GM21423 (cell line): Measurements from ENCODE around the gene HES6.

Experiments used
- ATAC-seq: cut with Tn5 transposase; IDR thresholded peaks from one replicate; pipeline ENCODE4 v1.9.1; 2021; ENCODE audit warnings: mild to moderate bottlenecking, moderate library complexity; ENCODE audit not compliant: unreplicated experiment

HES6 gene, protein sequence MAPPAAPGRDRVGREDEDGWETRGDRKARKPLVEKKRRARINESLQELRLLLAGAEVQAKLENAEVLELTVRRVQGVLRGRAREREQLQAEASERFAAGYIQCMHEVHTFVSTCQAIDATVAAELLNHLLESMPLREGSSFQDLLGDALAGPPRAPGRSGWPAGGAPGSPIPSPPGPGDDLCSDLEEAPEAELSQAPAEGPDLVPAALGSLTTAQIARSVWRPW

DNA sequence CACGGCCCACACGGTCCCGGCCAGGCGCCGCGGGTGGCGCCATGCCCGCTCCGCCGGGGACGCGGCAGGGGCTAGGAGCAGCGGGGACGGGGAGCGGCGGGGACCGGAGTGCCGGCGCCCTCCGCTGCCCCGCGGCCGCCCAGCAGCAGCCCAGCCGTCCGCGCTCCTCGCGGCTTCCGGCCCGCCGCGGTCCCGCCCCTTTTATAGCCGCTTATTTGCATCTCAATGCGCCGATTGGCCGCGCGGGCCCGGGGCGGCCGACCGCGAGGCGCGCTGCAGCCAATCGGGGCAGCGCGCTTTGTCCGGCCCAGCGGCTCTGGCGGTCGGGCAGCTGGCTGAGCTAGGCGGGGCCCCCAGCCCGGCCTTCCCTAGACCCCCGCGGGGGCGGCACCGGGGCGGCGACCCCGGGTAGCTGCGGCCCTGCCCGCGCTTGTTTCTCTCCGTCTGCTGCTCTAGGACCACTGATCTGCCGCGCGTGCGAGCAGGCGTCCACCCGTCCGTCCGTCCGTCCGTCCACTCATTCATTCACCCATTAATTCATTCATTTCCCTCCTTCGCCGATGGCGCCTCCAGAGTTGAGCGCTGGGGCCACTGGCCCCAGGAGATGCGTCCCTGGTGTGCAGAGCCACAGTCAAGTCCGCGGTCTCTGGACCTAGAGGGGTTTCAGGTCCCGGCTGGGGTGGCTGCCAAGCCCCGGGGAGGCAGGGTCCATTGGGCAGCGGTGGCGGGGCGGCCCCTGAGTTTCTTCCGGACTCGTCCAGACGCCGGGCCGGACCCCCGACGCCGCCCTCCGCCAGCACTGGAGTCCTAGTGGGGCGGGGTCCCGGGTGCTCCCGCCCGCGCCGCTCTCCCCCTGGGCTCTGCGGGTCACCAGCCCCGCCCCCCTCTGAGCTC lies at the start of gene HES6:
TSS of gene HES6 (minus strand) at position 176 of the 894 bp plus-strand sequence. CDS start at position 43, 133 bp downstream.
- ATAC-seq = peak; percentile 88

DNA sequence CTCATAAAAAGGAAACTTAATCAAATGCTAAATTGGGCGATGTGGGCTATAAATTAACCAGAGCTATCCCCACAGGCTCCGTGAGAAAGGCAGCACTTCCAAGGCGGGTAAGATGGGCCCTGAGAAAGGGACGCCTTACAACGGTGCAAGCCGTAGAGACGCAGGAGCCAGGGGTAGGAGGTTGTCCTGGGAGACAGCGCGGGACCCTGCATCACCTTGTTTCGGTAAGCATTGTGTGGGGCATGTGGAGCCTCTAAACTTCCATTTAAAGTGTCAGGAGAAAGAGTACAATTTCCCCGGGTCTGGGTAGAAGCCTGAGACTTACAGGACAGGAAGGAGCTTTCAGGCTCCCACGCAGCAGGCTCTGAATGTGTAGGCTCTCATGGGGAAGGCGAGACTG lies 49.7 kb upstream of the HES6 start:
- ATAC-seq = no peak

DNA sequence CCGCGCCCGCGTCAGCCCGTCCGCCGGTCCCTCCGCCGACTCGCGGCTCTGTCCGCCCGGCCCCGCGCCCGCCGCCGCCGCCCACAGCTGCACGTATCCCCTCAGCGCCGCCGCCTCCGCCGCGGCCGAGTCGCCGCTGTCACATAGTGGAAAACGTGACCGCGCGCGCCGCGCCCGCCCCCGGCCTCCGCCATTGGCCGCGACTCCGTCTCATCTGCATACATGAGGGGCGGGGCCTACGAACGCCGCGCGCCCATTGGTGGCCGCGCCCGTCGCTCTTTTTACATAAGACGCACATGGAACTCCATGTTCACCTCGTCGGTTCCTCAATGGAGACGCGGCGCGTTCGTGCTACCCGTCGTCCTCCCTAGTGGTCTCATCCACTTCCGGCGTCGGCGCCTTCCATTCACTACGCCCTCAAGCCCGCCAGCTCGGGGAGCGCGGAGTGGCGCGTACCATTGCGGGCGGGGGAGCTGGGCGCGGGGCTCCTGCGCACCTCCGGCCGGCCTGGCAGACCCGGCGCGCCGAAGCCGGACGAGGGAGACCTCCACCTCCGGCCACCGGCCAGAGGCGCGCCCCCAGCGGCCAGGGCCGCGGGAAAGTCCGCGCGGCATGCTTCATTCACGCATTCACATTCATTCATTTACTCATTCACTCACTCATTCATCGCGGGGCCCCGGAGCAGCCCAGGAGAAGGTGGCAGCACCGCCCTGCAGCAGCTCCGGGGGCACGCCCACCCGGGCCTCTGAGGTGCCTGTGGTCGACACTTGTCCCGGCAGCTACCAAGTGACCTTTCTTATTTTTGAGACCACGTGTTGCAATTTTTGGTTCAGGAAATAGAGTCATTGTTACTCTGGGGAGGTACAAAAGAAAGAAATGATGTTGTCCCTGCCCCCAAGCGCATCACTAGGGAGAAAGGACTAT lies 49.1 kb upstream of the HES6 start:
- ATAC-seq = peak; percentile 90

DNA sequence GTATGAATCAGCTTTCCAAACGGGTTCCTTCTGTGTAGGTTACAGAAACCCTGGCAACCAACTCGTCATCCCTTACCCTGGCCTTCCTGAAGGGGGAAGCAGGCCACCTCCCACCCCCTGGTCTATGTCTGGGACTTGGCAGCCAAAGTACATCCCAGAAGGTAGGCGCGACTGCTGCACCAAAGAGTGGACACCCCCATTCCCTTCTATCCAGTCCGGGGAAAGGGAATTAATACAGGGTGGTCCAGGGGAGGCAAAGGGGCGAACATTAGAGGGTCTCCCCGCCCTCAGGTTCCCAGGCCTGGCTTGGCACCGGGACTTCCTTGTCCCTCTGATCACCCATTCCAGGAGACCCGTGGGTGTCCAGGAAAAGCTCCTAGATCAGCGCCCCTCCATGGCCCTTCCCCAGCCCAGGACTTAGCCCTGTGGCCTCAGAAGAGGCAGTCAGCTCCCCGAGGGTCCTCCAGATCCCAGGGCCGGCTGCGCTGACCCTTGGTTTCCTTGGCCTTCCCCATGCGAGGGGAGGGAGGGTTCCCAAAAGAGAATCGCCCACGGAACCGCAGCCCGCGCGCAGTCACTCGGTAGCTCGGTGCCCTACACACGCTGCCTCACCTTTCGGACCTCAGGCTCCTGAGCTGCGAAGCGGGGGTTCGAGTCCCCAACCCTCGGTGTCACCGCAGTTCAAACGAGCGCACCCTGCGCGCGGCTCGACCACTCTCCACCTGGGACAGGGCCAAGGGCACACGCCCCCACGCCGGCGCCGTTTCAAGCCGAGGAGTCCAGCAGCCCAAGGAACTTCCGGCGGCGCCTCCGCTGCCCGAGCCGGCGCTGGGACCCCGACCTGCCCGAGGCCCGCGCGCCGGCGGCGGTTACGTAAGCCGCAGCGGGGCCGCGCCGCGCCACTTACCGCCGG lies 48.2 kb upstream of the HES6 start, which contains the start of gene PER2:
TSS of gene PER2 (minus strand) at position 874 of the 913 bp plus-strand sequence. CDS start 10,674 bp downstream, outside the sequence.
- peak; percentile 36 for ATAC-seq

DNA sequence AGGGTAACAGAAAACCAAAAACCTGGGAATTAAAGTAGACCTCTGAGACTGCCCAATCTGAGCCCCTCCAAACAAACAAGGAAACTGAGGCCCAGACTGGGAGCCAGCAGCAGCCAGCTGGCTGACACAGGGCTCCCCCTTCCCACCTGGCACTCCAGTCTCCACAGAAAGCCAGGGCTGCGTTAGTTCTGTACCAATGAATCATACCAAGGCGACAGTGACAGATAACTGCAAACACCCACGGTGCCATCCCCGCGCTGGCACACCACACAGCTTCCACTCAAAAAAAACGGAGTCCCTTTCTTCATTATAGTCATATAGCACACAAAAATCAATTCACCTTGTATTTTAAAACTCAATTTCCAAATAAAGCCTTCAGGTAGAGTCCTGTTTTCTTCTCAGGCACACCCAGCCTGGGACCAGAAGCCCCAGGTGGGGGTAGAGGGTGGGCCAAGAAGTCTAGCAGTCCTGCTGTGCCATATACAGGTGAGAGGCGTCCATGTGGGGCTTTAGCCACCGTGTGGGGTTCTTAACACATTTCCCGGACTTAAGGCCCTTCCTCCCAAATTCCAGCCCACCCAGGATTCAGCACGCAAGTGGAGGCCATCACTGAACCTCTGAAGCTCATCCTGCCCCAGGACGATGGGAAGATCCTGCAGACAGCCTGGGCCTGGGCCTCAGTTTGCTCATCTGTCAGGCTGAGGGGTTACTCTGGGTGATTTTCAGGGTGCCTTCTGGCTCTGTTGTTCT lies 47.3 kb upstream of the HES6 start:
- no peak for ATAC-seq

DNA sequence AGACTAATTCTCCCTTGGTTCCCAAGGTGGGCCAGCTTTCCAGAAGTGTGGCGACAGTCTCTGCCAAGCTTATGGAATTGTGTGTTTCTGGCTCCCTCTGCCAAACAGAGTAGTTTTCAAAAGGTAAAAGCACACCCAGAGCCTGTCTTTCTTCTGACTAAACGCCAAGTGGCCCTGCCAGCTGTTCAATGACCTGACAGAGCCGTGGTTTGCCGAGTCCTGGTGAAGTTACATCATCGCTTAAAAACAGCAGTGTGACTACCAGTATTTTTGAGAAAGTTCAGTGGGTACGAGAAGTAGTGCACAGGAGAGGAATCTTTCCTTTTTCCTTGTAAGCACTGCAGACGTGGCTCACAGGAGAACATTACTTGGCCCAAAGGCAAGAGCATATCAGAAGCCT lies 46.7 kb upstream of the HES6 start:
- no peak for ATAC-seq

DNA sequence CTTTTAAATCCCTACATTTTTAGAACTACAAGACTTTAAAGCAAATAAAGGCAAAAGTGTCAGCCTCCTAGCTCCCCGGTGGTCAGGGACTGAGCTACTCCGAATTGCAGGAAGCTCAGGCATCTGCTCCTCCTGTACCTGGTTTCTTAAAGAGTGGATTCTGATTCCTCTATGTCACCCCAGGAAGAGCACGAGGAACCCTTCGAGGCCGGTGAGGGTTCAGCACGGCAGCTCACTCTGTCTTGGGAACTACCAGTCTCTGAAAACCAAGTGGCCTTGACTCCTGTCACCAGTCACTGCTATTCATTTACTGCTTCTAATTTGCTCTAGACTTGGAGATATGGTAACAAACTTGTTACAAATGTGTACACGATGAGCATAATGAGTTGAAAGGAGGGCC lies 46.3 kb upstream of the HES6 start:
- no peak for ATAC-seq

DNA sequence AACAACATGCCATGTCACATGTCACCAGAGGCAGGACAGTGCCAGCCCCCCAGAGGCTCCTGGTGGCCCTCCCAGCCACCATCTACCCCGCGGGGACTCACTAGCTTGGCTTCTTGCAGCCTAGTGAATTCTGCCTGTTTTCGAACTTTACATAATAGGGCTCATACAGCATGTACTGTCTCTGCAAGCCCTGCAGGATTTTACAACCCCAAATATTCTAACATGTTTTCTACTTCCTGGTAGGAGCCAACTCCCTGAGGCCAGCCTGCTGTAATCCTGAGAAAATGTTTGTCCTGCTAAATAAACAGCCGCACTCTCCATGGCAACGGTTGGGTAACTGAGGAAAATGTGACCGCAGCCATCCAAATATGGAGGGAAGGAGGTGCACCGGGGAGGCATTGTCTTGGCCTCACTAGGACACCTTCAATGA lies 45.8 kb upstream of the HES6 start:
- no peak for ATAC-seq

DNA sequence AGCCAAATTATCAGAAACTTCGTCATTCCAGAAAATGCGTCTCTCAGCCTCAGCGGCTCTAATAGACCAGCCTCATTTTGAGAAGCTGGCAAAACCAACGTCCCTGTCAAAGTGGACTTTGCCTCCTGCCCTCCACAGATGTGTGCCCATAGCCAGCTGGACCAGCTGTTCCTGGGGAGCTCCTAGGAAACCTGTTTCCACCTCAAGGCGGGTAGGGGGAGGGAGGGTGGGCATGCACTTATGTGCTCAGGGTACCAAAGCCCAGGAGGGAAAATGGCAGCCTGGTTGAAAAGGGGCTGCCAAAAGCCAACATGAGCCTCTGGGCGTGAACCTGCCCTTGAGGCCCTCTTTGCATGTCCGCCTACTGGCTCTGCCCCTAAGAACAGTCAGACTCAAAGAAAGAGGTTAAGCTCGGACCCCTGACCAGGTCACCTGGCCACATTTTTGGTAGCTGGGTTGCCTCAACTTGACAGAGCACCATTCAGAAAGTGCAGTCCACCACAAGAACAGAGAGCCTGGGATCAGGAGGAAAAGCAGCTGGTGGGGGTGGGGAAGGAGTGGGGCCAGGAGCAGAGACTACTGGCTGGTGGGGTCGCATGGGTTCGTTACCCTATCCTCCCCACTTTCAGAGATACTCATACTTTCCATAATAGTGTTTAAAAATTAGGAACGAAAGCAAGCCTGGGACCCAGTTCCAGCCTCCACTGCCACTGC lies 45.1 kb upstream of the HES6 start:
- ATAC-seq = no peak

DNA sequence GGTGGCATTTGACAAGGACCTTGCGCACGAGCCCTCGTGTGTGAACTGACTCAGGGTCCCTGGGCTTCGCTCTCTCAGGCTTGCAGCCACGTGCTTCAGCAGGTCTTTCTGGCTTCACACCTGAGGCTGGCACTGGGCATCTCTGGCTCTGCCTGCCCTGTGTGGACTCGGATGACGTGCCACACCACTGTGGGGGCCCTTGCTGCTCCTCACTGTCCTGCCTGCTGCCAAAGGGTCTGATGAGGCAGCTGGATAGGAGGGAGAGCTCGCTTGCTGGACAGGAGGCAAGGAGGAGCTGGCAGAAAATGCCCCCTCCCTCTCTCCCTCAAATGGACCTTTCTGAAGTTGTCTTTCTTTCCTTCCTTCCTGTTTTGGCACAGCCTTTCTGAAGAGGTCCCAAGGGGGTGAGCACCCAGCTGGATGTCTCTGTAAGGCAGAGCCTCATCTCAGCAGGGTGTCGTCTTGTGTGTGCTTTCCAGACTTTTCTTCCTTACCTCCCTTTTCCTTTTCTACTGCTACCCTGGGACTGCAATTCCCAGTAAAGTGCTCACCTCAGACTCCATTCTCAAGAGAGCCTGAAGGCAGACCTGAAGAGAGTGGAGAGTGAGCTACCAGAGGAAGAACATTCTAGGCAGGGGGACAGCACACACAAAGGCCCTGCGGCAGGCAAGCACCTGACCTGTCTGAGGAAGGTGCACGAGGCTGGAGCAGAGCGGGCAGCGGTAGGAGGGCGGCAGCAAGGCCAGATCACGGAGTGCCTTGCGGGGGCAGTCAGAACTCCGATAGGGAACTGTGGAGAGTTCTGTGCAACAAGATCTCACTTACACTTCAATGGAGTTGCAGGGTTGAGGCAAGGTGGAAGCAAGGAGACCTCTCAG lies 43.3 kb upstream of the HES6 start:
- no peak for ATAC-seq

DNA sequence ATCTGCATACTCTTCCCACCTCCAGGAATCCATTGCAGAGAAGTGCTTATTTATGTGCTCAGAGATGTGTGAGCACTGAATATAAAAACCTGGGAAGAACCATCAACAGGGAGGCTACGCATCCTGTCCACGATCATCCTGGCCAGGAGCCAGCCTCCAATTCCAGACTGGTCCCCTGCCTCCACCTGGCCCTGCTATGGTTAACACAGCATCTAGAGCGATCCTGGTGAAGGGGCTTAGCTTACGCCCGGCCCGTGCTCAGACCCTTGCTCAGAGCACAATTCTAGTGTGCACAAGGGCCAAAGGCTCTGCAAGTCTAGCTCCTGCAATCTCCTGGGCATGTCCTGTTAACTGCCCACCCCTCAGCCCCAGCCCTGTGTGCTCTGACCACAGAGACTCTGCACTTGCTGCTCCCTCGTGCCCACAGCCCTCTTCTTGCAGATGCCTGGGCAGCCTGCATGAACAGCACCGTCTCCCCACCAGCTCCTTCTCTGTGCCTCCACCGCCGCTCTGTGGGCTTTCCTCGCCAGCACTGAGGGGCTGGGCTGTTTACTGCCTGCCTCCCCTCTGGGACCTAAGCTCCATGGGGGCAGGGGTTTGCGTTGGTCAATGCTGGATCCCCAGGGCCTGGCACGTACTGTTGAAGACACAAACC lies 42.1 kb upstream of the HES6 start:
- no peak for ATAC-seq

DNA sequence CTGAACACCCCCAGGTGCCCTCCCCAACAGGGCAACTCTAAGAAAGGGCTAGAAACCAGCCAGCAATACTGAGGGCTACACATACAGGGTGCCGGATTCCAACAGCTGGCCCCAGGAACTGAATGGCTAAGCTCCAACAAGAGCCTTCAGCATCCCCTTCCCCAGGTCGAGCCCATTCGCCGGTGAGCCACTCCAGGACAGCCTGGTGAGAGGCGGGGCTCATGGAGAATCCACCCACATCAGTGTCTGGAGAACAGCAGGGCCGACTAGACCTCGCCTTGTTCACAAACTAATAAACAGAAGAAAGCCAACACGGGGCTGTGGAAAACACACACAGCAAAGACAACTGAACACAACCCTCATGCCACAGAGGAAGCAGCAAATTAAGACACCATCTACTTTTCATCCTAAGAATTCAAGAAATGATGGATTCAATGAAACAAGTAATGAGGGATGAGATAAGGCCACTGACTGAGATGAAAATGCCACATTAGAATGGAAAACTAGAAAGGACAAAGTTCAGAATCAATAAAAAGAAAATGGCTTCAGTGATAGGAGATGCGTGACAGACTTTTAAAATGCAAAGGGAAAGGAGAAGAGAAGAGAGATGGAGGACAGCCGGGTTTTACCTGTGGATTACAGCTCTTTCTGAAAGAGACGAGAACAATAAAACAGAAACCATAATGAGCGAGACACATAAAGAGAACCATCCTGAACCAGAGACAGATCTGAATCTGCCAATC lies 40.4 kb upstream of the HES6 start:
- ATAC-seq = no peak

DNA sequence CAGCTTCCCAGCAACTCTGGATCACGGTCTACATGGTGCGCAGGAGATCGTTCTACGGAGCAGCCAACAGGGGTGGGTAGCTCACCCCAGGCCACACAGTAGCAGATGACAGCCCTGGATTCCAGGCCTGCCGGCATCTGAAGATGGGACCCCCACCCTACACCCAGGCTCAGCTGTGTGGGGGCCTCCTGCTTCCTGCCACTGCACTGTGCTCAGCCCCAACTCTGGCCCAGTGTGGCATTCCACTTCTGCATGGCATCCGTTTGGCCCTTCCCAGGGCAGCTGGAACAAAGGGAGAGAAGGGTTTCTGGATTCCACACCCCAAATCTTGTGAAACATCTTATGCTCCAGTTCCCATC lies 39.5 kb upstream of the HES6 start:
- ATAC-seq = no peak

DNA sequence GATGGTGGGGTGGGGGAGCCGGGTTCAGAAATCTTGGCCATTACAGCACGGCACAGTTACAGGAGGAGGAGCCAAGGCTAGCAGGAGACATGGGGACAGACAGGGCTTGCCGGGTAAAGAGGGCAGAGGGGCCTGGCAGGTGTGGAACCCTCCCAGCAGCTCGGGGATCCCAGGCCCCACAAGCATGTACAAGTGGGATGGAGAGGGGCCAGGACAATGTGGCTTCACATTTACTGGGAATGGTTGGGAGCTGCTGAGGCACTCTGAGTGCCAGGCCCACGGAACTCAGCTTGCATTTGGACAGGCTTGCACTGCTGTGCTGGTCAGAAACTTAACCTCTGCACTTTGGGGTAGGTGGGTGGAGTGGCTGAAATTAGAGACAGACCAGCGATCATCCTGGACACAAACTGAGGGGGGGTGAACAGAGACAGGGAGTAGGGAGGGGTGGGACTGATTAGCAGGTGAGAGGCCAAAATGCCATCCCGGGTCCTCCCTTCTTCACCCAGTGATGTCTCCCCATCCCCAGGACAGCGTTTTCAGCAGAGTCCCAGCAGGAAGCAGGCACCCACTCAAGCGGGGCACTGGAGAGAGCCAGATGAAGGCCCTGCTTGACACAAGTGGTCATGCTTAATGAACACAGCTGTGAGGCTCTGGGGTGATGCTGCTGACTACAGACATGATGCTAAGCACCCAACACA lies 38.9 kb upstream of the HES6 start:
- no peak for ATAC-seq

DNA sequence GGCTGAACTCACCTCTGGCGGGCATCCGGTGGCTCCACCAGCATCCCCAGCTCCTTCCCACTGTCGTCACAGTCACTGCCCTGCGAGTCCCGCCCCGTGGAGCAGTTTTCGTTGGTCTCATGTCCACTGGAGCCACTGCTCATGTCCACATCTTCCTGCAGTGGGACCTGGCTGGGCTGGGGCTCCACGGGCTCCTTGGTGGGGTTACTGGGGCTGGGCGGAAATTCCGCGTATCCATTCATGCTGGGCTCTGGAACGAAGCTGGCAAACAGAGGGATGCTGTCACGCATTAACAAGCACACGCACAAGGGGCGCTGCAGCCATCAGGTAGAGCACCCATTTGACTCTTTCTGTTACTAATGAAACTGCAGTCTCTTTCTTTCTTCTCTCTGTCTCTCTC lies 37.9 kb upstream of the HES6 start:
- no peak for ATAC-seq
